ENCODE data around the gene ICAM5. TPM values are rescaled to one million over a fixed set of nuclear protein-coding genes. Genes with fewer than 3 reads are reported as not detected.
"Not testable (repeated sequence)": the region's sequence is repeated elsewhere in the genome, so short reads cannot be mapped to it uniquely, and the experiment has no call there.

ICAM5 gene
- total and polyA plus RNA-seq, 10 of the 15 experiments (the other 5 are each of a cell fraction or from before 2014, with no cell fraction given), result 0.14 to 4.6 (median 0.94) TPM; not detected in 2

DNA sequence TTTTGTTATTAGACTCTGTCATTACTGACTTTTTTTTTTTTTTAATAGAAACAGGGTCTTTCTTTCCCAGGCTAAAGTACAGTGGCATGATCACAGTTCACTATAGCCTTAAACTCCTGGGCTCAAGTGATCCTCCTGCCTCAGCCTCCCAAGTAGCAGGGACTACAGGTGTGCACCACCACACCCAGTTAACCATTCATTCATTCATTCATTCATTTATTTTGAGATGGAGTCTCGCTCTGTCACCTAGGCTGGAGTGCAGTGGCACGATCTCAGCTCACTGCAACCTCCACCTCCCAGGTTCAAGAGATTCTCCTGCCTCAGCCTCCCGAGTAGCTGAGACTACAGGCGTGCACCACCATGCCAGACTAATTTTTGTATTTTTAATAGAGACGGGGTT lies 7.7 kb upstream of the ICAM5 start:
- in situ Hi-C loops (cut with MboI); H3K4me3 ChIP-seq; H3K9me3 ChIP-seq (replicated peaks; ENCODE audit: control insufficient read depth, insufficient read depth, low read length); H2AFZ ChIP-seq (ENCODE audit: control insufficient read depth, low read depth, low read length); H3K27me3 ChIP-seq (replicated peaks in 1 of 2; ENCODE audit: control insufficient read depth in 2 of 2, insufficient read depth in 2 of 2, low read length in 1 of 2); H3K4me2 ChIP-seq (ENCODE audit: control insufficient read depth, insufficient read depth); POLR2A ChIA-PET; H3K9ac ChIP-seq (ENCODE audit: control insufficient read depth, insufficient read depth, low read length); H3K27ac ChIP-seq (ENCODE audit: control insufficient read depth, insufficient read depth); DNase-seq (ENCODE audit: low read depth, low spot score); FAIRE-seq; ATAC-seq; BruUV-seq (replicated peaks); CTCF ChIA-PET; RAD21 ChIA-PET (ENCODE audit: unreplicated experiment); intact Hi-C loops (cut with micrococcal nuclease; ENCODE audit: unreplicated experiment): not testable (repeated sequence)
- peak; percentile 74 for TF ChIP-seq ZNF24 (IDR thresholded peaks at IDR 0.05)
- peaks cover 28% of the 10 kb centered on the region for H3K79me2 ChIP-seq (ENCODE audit: control insufficient read depth, insufficient read depth, low read length)
- H3K4me1 ChIP-seq (ENCODE audit: control insufficient read depth, insufficient read depth, low read length), result peaks cover 28% of the 10 kb centered on the region
- WGBS (ENCODE audit: insufficient coverage, insufficient replicate concordance, low lambda C conversion rate, missing lambda C conversion rate), result 77% methylated on average over 5 of the region's 5 CpGs
- SMC1A ChIA-PET (ENCODE audit: uncharacterized antibody, unreplicated experiment), result interaction anchor here (1.0 kb wide), 1 partner anchor 12 kb away, joined by 3 read pairs; the partner anchor contains the start of gene ICAM1
- H4K20me1 ChIP-seq (ENCODE audit: control insufficient read depth, insufficient read depth), result peaks cover 13% of the 10 kb centered on the region; the same call in 1 of the 2 replicates
- H3K36me3 ChIP-seq (ENCODE audit: control insufficient read depth in 2 of 2, insufficient read depth in 2 of 2, low read length in 1 of 2), result peaks cover 37% of the 10 kb centered on the region in 2 experiments; a peak in 3 of 4 replicates

DNA sequence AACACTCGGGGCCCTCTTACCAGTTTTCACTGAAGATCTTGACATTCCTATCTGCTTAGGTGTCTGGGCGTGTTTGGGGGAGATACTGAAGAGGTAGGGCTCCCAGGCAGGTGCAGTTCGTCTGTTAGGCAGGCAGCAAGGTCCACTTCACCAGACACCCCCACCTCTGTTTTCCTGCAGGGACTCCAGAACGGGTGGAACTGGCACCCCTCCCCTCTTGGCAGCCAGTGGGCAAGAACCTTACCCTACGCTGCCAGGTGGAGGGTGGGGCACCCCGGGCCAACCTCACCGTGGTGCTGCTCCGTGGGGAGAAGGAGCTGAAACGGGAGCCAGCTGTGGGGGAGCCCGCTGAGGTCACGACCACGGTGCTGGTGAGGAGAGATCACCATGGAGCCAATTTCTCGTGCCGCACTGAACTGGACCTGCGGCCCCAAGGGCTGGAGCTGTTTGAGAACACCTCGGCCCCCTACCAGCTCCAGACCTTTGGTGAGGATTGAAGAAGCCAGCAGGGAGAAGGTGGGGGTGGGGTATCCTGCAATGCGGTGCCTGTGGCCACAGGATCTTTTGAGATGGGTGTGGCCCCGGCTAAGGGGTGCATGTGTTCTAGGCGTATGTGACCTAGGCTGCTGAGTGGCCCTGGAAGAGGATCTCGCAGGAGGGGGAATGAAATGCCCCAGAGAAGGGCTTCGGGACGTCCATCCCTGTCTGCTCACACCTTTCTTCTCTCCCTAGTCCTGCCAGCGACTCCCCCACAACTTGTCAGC lies 6.3 kb upstream of the ICAM5 start:
- peaks cover 41% of the 10 kb centered on the region for H3K4me1 ChIP-seq (ENCODE audit: control insufficient read depth, insufficient read depth, low read length)
- H3K9ac ChIP-seq (ENCODE audit: control insufficient read depth, insufficient read depth, low read length), result no peak overlapping the region
- H3K9me3 ChIP-seq (replicated peaks; ENCODE audit: control insufficient read depth, insufficient read depth, low read length), result no peaks in the 10 kb centered on the region
- no peak overlapping the region for H3K4me2 ChIP-seq (ENCODE audit: control insufficient read depth, insufficient read depth)
- FAIRE-seq, result no peak
- peaks cover 13% of the 10 kb centered on the region; the same call in 1 of the 2 replicates for H4K20me1 ChIP-seq (ENCODE audit: control insufficient read depth, insufficient read depth)
- no TSS peak for BruUV-seq (replicated peaks)
- 85% methylated on average over 23 of the region's 23 CpGs for WGBS (ENCODE audit: insufficient coverage, insufficient replicate concordance, low lambda C conversion rate, missing lambda C conversion rate)
- no peak overlapping the region for H3K27ac ChIP-seq (ENCODE audit: control insufficient read depth, insufficient read depth)
- no peaks in the 10 kb centered on the region for H3K27me3 ChIP-seq (replicated peaks in 1 of 2; ENCODE audit: control insufficient read depth in 2 of 2, insufficient read depth in 2 of 2, low read length in 1 of 2)
- no peak for DNase-seq (ENCODE audit: low read depth, low spot score)
- peaks cover 18% of the 10 kb centered on the region for H3K79me2 ChIP-seq (ENCODE audit: control insufficient read depth, insufficient read depth, low read length)
- RAD21 ChIA-PET (ENCODE audit: unreplicated experiment), result no interaction called here
- H3K4me3 ChIP-seq, result no peak overlapping the region
- POLR2A ChIA-PET, result interaction anchor here (0.6 kb wide), 2 partner anchors 16 to 71 kb away, joined by 3 to 4 read pairs; no protein-coding TSS in a partner anchor
- no peak overlapping the region for H2AFZ ChIP-seq (ENCODE audit: control insufficient read depth, low read depth, low read length)
- no peak for ATAC-seq
- in situ Hi-C loops (cut with MboI) (no loop called here), intact Hi-C loops (cut with micrococcal nuclease; ENCODE audit: unreplicated experiment) (no loop called here)
- SMC1A ChIA-PET (ENCODE audit: uncharacterized antibody, unreplicated experiment), result interaction anchor here (1.0 kb wide), 1 partner anchor 13 kb away, joined by 3 read pairs; the partner anchor contains the start of gene ICAM1
- CTCF ChIA-PET, result no interaction called here
- peaks cover 34 to 35% of the 10 kb centered on the region in 2 experiments; a peak in 3 of 4 replicates for H3K36me3 ChIP-seq (ENCODE audit: control insufficient read depth in 2 of 2, insufficient read depth in 2 of 2, low read length in 1 of 2)
- TF ChIP-seq NFIC (IDR thresholded peaks at IDR 0.05; ENCODE audit: low read depth, low read length), result no peak
- no peak for TF ChIP-seq LARP7 (IDR thresholded peaks at IDR 0.05)
- TF ChIP-seq ETV6 (conservative IDR thresholded peaks at IDR 0.05 in 1 of 2, IDR thresholded peaks at IDR 0.05 in 1 of 2; ENCODE audit: borderline replicate concordance in 1 of 2, low read depth in 1 of 2), result no peak
- TF ChIP-seq, protein P1, sequence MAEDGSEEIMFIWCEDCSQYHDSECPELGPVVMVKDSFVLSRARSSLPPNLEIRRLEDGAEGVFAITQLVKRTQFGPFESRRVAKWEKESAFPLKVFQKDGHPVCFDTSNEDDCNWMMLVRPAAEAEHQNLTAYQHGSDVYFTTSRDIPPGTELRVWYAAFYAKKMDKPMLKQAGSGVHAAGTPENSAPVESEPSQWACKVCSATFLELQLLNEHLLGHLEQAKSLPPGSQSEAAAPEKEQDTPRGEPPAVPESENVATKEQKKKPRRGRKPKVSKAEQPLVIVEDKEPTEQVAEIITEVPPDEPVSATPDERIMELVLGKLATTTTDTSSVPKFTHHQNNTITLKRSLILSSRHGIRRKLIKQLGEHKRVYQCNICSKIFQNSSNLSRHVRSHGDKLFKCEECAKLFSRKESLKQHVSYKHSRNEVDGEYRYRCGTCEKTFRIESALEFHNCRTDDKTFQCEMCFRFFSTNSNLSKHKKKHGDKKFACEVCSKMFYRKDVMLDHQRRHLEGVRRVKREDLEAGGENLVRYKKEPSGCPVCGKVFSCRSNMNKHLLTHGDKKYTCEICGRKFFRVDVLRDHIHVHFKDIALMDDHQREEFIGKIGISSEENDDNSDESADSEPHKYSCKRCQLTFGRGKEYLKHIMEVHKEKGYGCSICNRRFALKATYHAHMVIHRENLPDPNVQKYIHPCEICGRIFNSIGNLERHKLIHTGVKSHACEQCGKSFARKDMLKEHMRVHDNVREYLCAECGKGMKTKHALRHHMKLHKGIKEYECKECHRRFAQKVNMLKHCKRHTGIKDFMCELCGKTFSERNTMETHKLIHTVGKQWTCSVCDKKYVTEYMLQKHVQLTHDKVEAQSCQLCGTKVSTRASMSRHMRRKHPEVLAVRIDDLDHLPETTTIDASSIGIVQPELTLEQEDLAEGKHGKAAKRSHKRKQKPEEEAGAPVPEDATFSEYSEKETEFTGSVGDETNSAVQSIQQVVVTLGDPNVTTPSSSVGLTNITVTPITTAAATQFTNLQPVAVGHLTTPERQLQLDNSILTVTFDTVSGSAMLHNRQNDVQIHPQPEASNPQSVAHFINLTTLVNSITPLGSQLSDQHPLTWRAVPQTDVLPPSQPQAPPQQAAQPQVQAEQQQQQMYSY (CRISPR knock-in tag; IDR thresholded peaks at IDR 0.05), result no peak
- TF ChIP-seq, protein P2, sequence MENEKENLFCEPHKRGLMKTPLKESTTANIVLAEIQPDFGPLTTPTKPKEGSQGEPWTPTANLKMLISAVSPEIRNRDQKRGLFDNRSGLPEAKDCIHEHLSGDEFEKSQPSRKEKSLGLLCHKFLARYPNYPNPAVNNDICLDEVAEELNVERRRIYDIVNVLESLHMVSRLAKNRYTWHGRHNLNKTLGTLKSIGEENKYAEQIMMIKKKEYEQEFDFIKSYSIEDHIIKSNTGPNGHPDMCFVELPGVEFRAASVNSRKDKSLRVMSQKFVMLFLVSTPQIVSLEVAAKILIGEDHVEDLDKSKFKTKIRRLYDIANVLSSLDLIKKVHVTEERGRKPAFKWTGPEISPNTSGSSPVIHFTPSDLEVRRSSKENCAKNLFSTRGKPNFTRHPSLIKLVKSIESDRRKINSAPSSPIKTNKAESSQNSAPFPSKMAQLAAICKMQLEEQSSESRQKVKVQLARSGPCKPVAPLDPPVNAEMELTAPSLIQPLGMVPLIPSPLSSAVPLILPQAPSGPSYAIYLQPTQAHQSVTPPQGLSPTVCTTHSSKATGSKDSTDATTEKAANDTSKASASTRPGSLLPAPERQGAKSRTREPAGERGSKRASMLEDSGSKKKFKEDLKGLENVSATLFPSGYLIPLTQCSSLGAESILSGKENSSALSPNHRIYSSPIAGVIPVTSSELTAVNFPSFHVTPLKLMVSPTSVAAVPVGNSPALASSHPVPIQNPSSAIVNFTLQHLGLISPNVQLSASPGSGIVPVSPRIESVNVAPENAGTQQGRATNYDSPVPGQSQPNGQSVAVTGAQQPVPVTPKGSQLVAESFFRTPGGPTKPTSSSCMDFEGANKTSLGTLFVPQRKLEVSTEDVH (IDR thresholded peaks at IDR 0.05; ENCODE audit: low read depth, partially characterized antibody), result no peak
- no peak for TF ChIP-seq DPF2 (IDR thresholded peaks at IDR 0.05)
- TF ChIP-seq FOXM1 (IDR thresholded peaks at IDR 0.05; ENCODE audit: low read depth, low read length), result 0 out of 2 replicates have a peak, but pooled peaks have one; percentile 12

Measured in GM12878 (cell line).